ENCODE measurements around the gene MED12L. TPM values are rescaled to one million over a fixed set of nuclear protein-coding genes. Genes with fewer than 3 reads are reported as not detected.

The MED12L gene
- total RNA-seq, 4 donors from 2014 or later = 0.08 to 1.5 (median 0.19) TPM

GRCh38 chr3:151483488-151483887 is 398.0 kb downstream of the MED12L start:
- Histone ChIP-seq H3K36me3 (no peaks in the 10 kb centered on the region), H3K27me3 (no peaks in the 10 kb centered on the region), H3K4me3 (no peak overlapping the region), H3K4me1 (no peaks in the 10 kb centered on the region), H3K9me3 (no peaks in the 10 kb centered on the region), H3K27ac (no peak overlapping the region)
- intact Hi-C loops (cut with DNase I) = no loop called here
- DNase-seq = no peak
- WGBS, 2 donors = 86 to 91% methylated on average over 1 of the region's 1 CpG
- TF ChIP-seq, protein P1, sequence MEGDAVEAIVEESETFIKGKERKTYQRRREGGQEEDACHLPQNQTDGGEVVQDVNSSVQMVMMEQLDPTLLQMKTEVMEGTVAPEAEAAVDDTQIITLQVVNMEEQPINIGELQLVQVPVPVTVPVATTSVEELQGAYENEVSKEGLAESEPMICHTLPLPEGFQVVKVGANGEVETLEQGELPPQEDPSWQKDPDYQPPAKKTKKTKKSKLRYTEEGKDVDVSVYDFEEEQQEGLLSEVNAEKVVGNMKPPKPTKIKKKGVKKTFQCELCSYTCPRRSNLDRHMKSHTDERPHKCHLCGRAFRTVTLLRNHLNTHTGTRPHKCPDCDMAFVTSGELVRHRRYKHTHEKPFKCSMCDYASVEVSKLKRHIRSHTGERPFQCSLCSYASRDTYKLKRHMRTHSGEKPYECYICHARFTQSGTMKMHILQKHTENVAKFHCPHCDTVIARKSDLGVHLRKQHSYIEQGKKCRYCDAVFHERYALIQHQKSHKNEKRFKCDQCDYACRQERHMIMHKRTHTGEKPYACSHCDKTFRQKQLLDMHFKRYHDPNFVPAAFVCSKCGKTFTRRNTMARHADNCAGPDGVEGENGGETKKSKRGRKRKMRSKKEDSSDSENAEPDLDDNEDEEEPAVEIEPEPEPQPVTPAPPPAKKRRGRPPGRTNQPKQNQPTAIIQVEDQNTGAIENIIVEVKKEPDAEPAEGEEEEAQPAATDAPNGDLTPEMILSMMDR (IDR thresholded peaks at IDR 0.05) = no peak
- no peak for TF ChIP-seq POLR2A (IDR thresholded peaks at IDR 0.05)

GRCh38 chr3:151483961-151484520 is 398.6 kb downstream of the MED12L start:
- no peaks in the 10 kb centered on the region for H3K36me3 ChIP-seq
- no peaks in the 10 kb centered on the region for H3K9me3 ChIP-seq
- intact Hi-C loops (cut with DNase I) = no loop called here
- no peak overlapping the region for H3K4me3 ChIP-seq
- H3K4me1 ChIP-seq = no peaks in the 10 kb centered on the region
- H3K27ac ChIP-seq = no peak overlapping the region
- 80% methylated on average over 1 of the region's 6 CpGs; no CpG with 5 or more reads in 1 of the 2 donors for WGBS, 2 donors
- TF ChIP-seq POLR2A (IDR thresholded peaks at IDR 0.05) = no peak
- TF ChIP-seq, protein P1 (IDR thresholded peaks at IDR 0.05) = no peak
- DNase-seq = no peak
- H3K27me3 ChIP-seq = no peaks in the 10 kb centered on the region

Small RNAs within 50 kb of the gene (small RNA-seq; reads per million reads assigned to genes)
- 1.8 to 59.0 (median 45.2) reads per million in 4 donors for gene RNA5SP145

Other genes with a start within 250 kb of the MED12L start
- not detected for gene MINDY4B, start 180.2 kb upstream of the MED12L start, total RNA-seq
- not detected for gene CLRN1, start 112.9 kb upstream of the MED12L start, total RNA-seq
- 1 to 10 TPM in 3 of 4 donors, under 1 TPM in 1; 0.59 to 2.7 (median 2.1) TPM for gene GPR171, start 117.6 kb downstream of the MED12L start, total RNA-seq
- 10 to 100 TPM in 1 of 4 donors, 1 to 10 TPM in 2, under 1 TPM in 1; 0.19 to 15.4 (median 3.2) TPM for gene P2RY14, start 192.9 kb downstream of the MED12L start, total RNA-seq
- 10 to 100 TPM; 37.8 to 55.1 (median 46.0) TPM for gene GPR87, start 231.2 kb downstream of the MED12L start, total RNA-seq
- gene P2RY13, start 243.9 kb downstream of the MED12L start, total RNA-seq = 1 to 10 TPM in 2 of 4 donors, under 1 TPM in 1, not detected in 1; 0.18 to 3.1 (median 1.2) TPM

All from esophagus squamous epithelium (tissue), 5 donors.